Measurements from ENCODE around the gene PDE10A.
A peak's percentile ranks its signal among the peaks of the same experiment; 100 is the strongest.
"Not testable (repeated sequence)": the region's sequence is repeated elsewhere in the genome, so short reads cannot be mapped to it uniquely, and the experiment has no call there.

The PDE10A gene

DNA sequence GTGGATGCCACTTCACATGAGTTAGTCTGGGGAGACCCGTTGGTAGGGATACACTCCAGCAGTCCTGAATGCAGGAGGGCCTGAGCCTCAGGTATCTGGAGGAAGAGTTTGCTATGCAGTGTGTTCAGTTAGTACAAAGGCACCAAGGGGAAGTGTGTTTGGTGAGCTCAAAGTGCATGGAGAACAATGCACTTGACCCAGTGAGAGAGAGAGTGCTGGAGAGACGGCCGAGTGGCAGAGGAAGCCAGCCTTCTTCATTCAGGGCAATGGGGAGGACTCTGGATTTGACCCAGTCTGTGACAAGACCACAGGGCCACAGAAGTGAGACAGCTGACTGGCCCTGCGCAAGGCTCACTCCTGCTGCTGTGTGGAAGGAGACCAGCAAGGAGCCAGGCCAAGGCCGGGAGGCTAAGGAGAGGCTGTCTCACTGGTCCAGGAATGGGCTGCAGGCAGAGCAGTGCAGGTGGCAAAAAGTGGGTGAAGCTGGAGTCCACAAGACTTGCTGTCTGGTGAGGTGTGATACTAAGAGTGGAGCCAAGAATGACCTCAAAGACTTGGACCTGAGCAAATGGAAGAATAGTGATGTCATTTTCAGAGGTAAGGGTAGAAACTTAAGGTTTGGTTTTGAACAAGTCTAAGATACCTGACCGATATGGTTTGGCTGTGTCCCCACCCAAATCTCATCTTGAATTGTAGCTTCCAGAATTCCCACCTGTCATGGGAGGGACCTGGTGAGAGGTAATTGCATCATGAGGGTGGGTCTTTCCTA lies 38.0 kb downstream of the PDE10A start:
- H2AFZ ChIP-seq (ENCODE audit: low read length, unreplicated experiment) = no peak overlapping the region
- no peaks in the 10 kb centered on the region for H3K4me1 ChIP-seq (ENCODE audit: control insufficient read depth, insufficient read depth, low read length, unreplicated experiment)
- peaks cover 2% of the 10 kb centered on the region for H3K79me2 ChIP-seq (ENCODE audit: control insufficient read depth, insufficient read depth, low read length, unreplicated experiment)
- H3K4me3 ChIP-seq (ENCODE audit: low read depth, low read length) = no peak overlapping the region
- no peaks in the 10 kb centered on the region for H3K27me3 ChIP-seq (ENCODE audit: insufficient read depth, low read length)
- no peaks in the 10 kb centered on the region for H3K36me3 ChIP-seq (ENCODE audit: insufficient read depth, low read length)
- H3K27ac ChIP-seq (ENCODE audit: low read depth, low read length) = no peak overlapping the region

DNA sequence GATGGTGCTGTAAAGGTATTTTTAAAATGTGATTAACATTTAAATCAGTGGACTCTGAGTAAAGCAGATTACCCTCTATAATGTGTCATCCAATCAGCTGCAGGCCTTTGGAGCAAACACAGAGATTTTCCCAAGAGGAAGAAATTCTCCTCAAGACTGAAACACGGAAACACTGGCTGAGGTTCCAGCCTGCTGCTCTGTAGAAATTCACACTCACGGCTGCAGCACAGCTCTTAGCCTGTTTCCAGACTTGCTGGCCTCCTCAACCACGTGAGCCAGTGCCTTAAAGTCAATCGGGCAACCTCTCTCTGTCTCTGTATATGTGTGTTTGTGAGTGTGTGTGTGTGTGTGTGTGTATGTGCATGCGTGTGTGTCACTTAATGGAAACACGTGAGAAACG lies 41.1 kb downstream of the PDE10A start:
- Histone ChIP-seq H3K27ac (ENCODE audit: low read depth, low read length) (no peak overlapping the region), H3K27me3 (ENCODE audit: insufficient read depth, low read length) (no peaks in the 10 kb centered on the region), H2AFZ (ENCODE audit: low read length, unreplicated experiment) (no peak overlapping the region), H3K4me1 (ENCODE audit: control insufficient read depth, insufficient read depth, low read length, unreplicated experiment) (no peaks in the 10 kb centered on the region), H3K36me3 (ENCODE audit: insufficient read depth, low read length) (no peaks in the 10 kb centered on the region), H3K4me3 (ENCODE audit: low read depth, low read length) (no peak overlapping the region), H3K79me2 (ENCODE audit: control insufficient read depth, insufficient read depth, low read length, unreplicated experiment) (no peaks in the 10 kb centered on the region)

DNA sequence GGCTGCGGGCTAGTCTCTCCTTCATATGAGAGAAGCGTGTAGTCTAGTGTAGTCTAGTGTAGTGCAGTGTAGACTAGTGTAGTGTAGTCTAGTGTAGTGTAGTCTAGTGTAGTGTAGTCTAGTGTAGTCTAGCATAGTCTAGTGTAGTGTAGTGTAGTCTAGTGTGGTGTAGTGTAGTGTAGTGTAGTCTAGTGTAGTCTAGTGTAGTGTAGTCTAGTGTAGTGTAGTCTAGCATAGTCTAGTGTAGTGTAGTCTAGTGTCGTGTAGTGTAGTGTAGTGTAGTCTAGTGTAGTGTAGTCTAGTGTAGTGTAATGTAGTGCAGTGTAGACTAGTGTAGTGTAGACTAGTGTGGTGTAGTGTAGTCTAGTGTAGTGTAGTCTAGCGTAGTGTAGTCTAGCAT lies 44.1 kb downstream of the PDE10A start:
- not testable (repeated sequence) for H3K27ac ChIP-seq (ENCODE audit: low read depth, low read length)

DNA sequence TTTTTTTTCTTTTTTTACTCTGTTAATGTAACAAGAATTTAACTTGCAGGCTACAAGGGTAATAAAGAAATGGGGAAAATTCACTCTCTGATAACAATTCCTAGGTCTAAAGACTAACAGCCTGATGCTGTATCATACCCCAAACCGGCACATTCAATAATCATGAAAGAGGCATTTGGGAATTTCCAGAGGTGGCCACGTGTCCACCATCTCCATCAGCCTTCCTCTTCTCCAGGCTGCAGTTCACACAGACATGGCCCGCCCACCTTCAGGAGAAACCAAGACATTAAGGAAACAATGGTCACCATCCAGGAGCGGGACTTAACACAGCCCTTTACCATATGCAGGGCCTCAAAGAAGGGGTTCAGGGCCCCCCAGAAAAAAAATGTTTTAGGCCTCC lies 44.8 kb downstream of the PDE10A start:
- Histone ChIP-seq H3K79me2 (ENCODE audit: control insufficient read depth, insufficient read depth, low read length, unreplicated experiment) (no peaks in the 10 kb centered on the region), H3K4me3 (ENCODE audit: low read depth, low read length) (no peak overlapping the region), H3K27ac (ENCODE audit: low read depth, low read length) (no peak overlapping the region), H3K4me1 (ENCODE audit: control insufficient read depth, insufficient read depth, low read length, unreplicated experiment) (peaks cover 4% of the 10 kb centered on the region), H3K27me3 (ENCODE audit: insufficient read depth, low read length) (no peaks in the 10 kb centered on the region), H2AFZ (ENCODE audit: low read length, unreplicated experiment) (no peak overlapping the region), H3K36me3 (ENCODE audit: insufficient read depth, low read length) (no peaks in the 10 kb centered on the region)

More for the DNA sequence above, 44.1 kb downstream of the PDE10A start:
- not testable (repeated sequence) for H3K79me2 ChIP-seq (ENCODE audit: control insufficient read depth, insufficient read depth, low read length, unreplicated experiment); H3K4me3 ChIP-seq (ENCODE audit: low read depth, low read length); H3K36me3 ChIP-seq (ENCODE audit: insufficient read depth, low read length); H3K4me1 ChIP-seq (ENCODE audit: control insufficient read depth, insufficient read depth, low read length, unreplicated experiment); H3K27me3 ChIP-seq (ENCODE audit: insufficient read depth, low read length); H2AFZ ChIP-seq (ENCODE audit: low read length, unreplicated experiment)

DNA sequence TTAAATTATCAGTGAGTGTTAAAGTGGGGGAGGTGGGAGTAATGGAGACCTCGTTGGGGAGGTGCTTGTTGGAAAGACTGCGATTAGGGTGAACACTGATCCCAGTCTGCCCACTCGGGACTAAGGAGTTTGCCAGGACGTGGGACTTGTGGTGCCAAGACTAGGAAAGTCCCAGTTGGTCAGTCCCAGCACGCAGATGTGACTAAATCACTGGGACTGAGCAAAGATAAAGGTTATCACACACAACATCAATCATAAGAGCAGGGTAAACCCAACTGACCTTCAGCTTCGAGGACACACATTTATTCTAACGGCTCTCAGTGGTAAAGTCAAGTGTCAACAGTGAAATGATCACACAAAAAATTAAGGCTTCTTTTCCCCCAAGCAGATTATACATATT lies 45.5 kb downstream of the PDE10A start:
- Histone ChIP-seq H2AFZ (ENCODE audit: low read length, unreplicated experiment) (no peak overlapping the region), H3K4me3 (ENCODE audit: low read depth, low read length) (no peak overlapping the region), H3K27ac (ENCODE audit: low read depth, low read length) (no peak overlapping the region), H3K36me3 (ENCODE audit: insufficient read depth, low read length) (no peaks in the 10 kb centered on the region), H3K79me2 (ENCODE audit: control insufficient read depth, insufficient read depth, low read length, unreplicated experiment) (no peaks in the 10 kb centered on the region), H3K4me1 (ENCODE audit: control insufficient read depth, insufficient read depth, low read length, unreplicated experiment) (peaks cover 4% of the 10 kb centered on the region), H3K27me3 (ENCODE audit: insufficient read depth, low read length) (no peaks in the 10 kb centered on the region)

DNA sequence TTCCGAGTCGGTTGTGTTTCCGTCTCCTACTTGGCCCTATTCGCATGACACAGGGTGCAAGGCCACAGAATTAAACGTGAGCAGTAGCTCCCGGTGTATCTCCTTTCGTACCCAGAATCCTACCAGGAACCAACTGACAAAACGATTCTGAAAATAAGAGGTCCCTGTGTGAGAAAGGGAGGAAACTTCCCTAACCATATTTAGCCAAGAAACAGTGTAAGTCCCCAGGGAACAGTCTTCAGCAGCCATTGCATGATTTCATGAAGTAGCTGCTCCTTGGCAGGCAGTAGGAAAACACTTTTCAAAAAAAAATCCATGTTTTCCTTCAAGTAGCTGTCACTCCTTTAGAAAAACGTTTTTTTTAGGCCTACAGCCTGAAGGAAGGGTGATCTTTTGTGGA lies 46.9 kb downstream of the PDE10A start:
- H3K4me3 ChIP-seq (ENCODE audit: low read depth, low read length) = peak overlapping the region; percentile 59
- H2AFZ ChIP-seq (ENCODE audit: low read length, unreplicated experiment) = peak overlapping the region; percentile 40
- peaks cover 4% of the 10 kb centered on the region for H3K4me1 ChIP-seq (ENCODE audit: control insufficient read depth, insufficient read depth, low read length, unreplicated experiment)
- H3K79me2 ChIP-seq (ENCODE audit: control insufficient read depth, insufficient read depth, low read length, unreplicated experiment) = no peaks in the 10 kb centered on the region
- no peaks in the 10 kb centered on the region for H3K27me3 ChIP-seq (ENCODE audit: insufficient read depth, low read length)
- peak overlapping the region; percentile 84 for H3K27ac ChIP-seq (ENCODE audit: low read depth, low read length)
- H3K36me3 ChIP-seq (ENCODE audit: insufficient read depth, low read length) = no peaks in the 10 kb centered on the region

DNA sequence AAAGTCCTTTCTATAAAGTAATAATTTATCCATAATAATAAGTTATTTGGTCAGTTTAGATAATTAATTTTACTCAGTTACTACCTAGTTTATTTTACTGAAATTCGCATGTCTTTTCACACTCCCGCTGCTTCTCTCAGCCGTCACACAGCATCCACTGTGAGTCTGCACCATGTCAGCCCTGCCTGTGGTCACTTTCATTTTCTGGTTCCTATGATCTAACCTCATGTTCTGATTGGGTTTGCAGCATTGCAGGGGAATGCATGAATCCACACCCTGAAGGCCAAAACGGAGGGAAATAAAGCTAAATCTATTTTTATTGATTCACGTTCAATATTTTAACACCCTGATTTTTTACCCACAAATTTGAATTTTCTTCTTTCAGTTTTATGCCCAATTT lies 47.4 kb downstream of the PDE10A start:
- no peaks in the 10 kb centered on the region for H3K27me3 ChIP-seq (ENCODE audit: insufficient read depth, low read length)
- H3K79me2 ChIP-seq (ENCODE audit: control insufficient read depth, insufficient read depth, low read length, unreplicated experiment) = no peaks in the 10 kb centered on the region
- H3K4me1 ChIP-seq (ENCODE audit: control insufficient read depth, insufficient read depth, low read length, unreplicated experiment) = peaks cover 4% of the 10 kb centered on the region
- no peaks in the 10 kb centered on the region for H3K36me3 ChIP-seq (ENCODE audit: insufficient read depth, low read length)
- peak overlapping the region; percentile 40 for H2AFZ ChIP-seq (ENCODE audit: low read length, unreplicated experiment)
- H3K4me3 ChIP-seq (ENCODE audit: low read depth, low read length) = peak overlapping the region; percentile 59
- H3K27ac ChIP-seq (ENCODE audit: low read depth, low read length) = peak overlapping the region; percentile 84

DNA sequence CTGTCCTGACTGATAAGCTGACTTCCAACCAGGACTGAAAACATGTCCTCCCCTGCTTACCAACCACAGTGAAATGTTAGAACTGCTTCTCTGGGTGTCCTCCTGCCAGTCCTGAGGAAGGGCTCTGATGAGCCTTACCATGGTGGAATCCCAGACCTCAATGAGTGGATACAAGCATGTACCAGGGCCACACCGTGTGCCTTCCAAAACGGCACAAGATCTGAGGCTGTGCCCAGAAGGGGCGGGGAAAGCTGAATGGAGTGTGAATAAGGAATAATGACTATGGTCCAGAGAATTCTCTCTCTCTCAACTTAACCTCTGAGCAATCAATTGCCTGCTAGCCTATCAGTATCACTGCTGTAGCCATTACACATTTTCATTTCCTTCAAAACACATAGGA lies 51.7 kb downstream of the PDE10A start:
- no peaks in the 10 kb centered on the region for H3K36me3 ChIP-seq (ENCODE audit: insufficient read depth, low read length)
- no peaks in the 10 kb centered on the region for H3K79me2 ChIP-seq (ENCODE audit: control insufficient read depth, insufficient read depth, low read length, unreplicated experiment)
- no peak overlapping the region for H2AFZ ChIP-seq (ENCODE audit: low read length, unreplicated experiment)
- H3K4me3 ChIP-seq (ENCODE audit: low read depth, low read length) = no peak overlapping the region
- H3K4me1 ChIP-seq (ENCODE audit: control insufficient read depth, insufficient read depth, low read length, unreplicated experiment) = peaks cover 1% of the 10 kb centered on the region
- H3K27me3 ChIP-seq (ENCODE audit: insufficient read depth, low read length) = no peaks in the 10 kb centered on the region
- H3K27ac ChIP-seq (ENCODE audit: low read depth, low read length) = no peak overlapping the region

DNA sequence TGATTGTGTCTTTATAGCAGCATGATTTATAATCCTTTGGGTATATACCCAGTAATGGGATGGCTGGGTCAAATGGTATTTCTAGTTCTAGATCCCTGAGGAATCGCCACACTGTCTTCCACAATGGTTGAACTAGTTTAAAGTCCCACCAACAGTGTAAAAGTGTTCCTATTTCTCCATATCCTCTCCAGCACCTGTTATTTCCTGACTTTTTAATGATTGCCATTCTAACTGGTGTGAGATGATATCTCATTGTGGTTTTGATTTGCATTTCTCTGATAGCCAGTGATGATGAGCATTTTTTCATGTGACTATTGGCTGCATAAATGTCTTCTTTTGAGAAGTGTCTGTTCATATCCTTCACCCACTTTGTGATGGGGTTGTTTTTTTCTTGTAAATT lies 54.5 kb downstream of the PDE10A start:
- not testable (repeated sequence) for H3K79me2 ChIP-seq (ENCODE audit: control insufficient read depth, insufficient read depth, low read length, unreplicated experiment); H3K4me3 ChIP-seq (ENCODE audit: low read depth, low read length); H3K4me1 ChIP-seq (ENCODE audit: control insufficient read depth, insufficient read depth, low read length, unreplicated experiment); H3K36me3 ChIP-seq (ENCODE audit: insufficient read depth, low read length); H3K27ac ChIP-seq (ENCODE audit: low read depth, low read length); H2AFZ ChIP-seq (ENCODE audit: low read length, unreplicated experiment); H3K27me3 ChIP-seq (ENCODE audit: insufficient read depth, low read length)

DNA sequence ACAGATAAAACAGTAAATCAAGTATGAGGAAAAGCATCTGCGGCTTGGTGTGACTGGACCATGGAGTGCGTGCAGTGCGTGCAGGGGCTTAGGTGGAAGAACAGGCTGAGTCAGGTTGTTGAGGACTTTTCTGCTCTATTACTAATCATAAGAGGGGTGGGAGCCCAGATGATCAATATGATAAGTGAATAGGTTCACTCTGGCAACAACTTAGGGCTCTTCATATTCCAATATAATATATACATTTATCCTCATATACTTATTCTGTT lies 56.4 kb downstream of the PDE10A start:
- H3K79me2 ChIP-seq (ENCODE audit: control insufficient read depth, insufficient read depth, low read length, unreplicated experiment) = no peaks in the 10 kb centered on the region
- no peaks in the 10 kb centered on the region for H3K4me1 ChIP-seq (ENCODE audit: control insufficient read depth, insufficient read depth, low read length, unreplicated experiment)
- no peaks in the 10 kb centered on the region for H3K27me3 ChIP-seq (ENCODE audit: insufficient read depth, low read length)
- no peak overlapping the region for H3K4me3 ChIP-seq (ENCODE audit: low read depth, low read length)
- H2AFZ ChIP-seq (ENCODE audit: low read length, unreplicated experiment) = no peak overlapping the region
- no peaks in the 10 kb centered on the region for H3K36me3 ChIP-seq (ENCODE audit: insufficient read depth, low read length)
- no peak overlapping the region for H3K27ac ChIP-seq (ENCODE audit: low read depth, low read length)

DNA sequence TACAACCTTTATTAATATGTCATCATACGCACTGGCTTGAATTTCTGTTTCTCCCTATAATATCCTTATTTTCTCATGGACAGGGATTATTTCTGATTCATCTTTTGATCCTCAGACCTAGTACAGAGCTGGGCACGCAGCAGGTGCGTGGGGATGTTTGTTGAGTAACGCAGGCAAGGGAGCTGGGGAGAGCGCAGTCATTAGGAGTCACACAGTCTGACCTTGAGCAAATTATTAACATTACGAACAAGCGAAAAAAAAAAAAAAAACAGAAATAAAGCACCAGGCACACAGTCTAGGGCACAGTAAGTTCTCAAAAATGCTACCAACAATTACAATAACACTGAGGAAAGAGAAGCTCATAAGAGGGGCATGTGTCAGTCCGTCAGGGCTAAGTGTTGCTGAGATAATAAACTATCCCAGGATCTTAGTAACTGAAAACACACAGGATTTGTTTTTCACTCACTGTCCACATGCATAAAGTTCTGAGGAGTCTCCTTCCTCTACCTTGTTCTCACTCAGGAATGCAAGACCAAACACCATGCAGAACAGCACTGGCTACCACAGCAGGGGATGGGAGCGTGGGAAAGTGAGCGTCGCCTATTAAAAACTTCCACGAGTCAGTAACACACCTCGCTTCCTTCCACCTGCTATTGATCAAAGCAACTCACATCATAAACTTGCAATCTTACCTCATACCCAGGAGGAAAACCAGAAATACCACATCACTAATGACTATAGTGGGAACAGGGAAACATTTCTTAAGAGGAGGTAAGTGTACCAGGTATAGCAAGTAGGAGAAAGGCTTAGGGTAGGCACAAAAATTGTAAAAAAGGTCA lies 56.9 kb downstream of the PDE10A start:
- no peak overlapping the region for H2AFZ ChIP-seq (ENCODE audit: low read length, unreplicated experiment)
- no peak overlapping the region for H3K4me3 ChIP-seq (ENCODE audit: low read depth, low read length)
- no peaks in the 10 kb centered on the region for H3K79me2 ChIP-seq (ENCODE audit: control insufficient read depth, insufficient read depth, low read length, unreplicated experiment)
- H3K36me3 ChIP-seq (ENCODE audit: insufficient read depth, low read length) = no peaks in the 10 kb centered on the region
- no peak overlapping the region for H3K27ac ChIP-seq (ENCODE audit: low read depth, low read length)
- H3K4me1 ChIP-seq (ENCODE audit: control insufficient read depth, insufficient read depth, low read length, unreplicated experiment) = no peaks in the 10 kb centered on the region
- H3K27me3 ChIP-seq (ENCODE audit: insufficient read depth, low read length) = no peaks in the 10 kb centered on the region

Data from ACC112 (cell line).